GM23338 (cell line): ENCODE results near the gene MAP3K10. TPM values are rescaled to one million over a fixed set of nuclear protein-coding genes. Genes with fewer than 3 reads are reported as not detected.

Experiments used
- ATAC-seq: fragments of 200-7000 bp; cut with Tn5 transposase; 3 replicates; pipeline ENCODE4 v1.9.1; 2020
- DNase-seq: peaks from one replicate; pipeline ENCODE4 v3.0.0-alpha.2; 2015; ENCODE audit warnings: low spot score
- H2AFZ ChIP-seq: fragments of 200-600 bp; sonication (generic); 2 replicates; pipeline ENCODE4 v1.8.0; 2016; ENCODE audit warnings: antibody characterized with exemption, mild to moderate bottlenecking, moderate library complexity
- H3F3A ChIP-seq: fragments of 200-600 bp; sonication (generic); replicated peaks from 2 replicates; pipeline ENCODE4 v1.8.0; 2017; ENCODE audit warnings: antibody characterized with exemption, mixed run types, low read depth
- H3K27ac ChIP-seq: fragments of 200-600 bp; sonication (generic); 2 replicates; pipeline ENCODE4 v1.6.1; 2016; ENCODE audit warnings: low read depth
- H3K27me3 ChIP-seq: fragments of 200-600 bp; sonication (generic); 2 replicates; pipeline ENCODE4 v1.8.0; 2016; ENCODE audit warnings: mild to moderate bottlenecking, mixed run types, moderate library complexity; ENCODE audit not compliant: insufficient read depth
- H3K36me3 ChIP-seq: fragments of 200-600 bp; sonication (generic); 2 replicates; pipeline ENCODE4 v1.8.0; 2016; ENCODE audit warnings: mild to moderate bottlenecking; ENCODE audit not compliant: insufficient read depth
- H3K4me1 ChIP-seq: fragments of 200-600 bp; sonication (generic); 2 replicates; pipeline ENCODE4 v1.8.0; 2016; ENCODE audit warnings: mild to moderate bottlenecking, moderate library complexity; ENCODE audit not compliant: insufficient read depth
- H3K4me2 ChIP-seq: fragments of 200-600 bp; sonication (generic); 2 replicates; pipeline ENCODE4 v1.7.1; 2017; ENCODE audit warnings: mixed run types
- H3K4me3 ChIP-seq: fragments of 200-600 bp; sonication (generic); 2 replicates; pipeline ENCODE4 v1.6.1; 2016; ENCODE audit warnings: mixed run types
- H3K79me2 ChIP-seq: fragments of 200-600 bp; sonication (generic); replicated peaks from 2 replicates; pipeline ENCODE4 v1.8.0; 2017; ENCODE audit warnings: mild to moderate bottlenecking; ENCODE audit not compliant: insufficient read depth
- H3K9me2 ChIP-seq: fragments of 200-600 bp; sonication (generic); 2 replicates; pipeline ENCODE4 v1.8.0; 2017; ENCODE audit not compliant: insufficient read depth
- H4K20me1 ChIP-seq: fragments of 200-600 bp; sonication (generic); replicated peaks from 2 replicates; pipeline ENCODE4 v1.8.0; 2017; ENCODE audit warnings: mild to moderate bottlenecking; ENCODE audit not compliant: insufficient read depth
- H3K27ac Mint-ChIP-seq: 2 replicates; pipeline ENCODE4 v1.8.0; 2020; ENCODE audit warnings: inconsistent platforms, mild to moderate bottlenecking, moderate library complexity, mixed read lengths
- H3K27me3 Mint-ChIP-seq: 3 replicates; pipeline ENCODE4 v1.8.0; 2022; ENCODE audit warnings: low read depth, mild to moderate bottlenecking, moderate library complexity, mixed read lengths, inconsistent platforms; ENCODE audit not compliant: insufficient read depth, poor library complexity
- H3K36me3 Mint-ChIP-seq: 3 replicates; pipeline ENCODE4 v1.8.0; 2021; ENCODE audit warnings: low read depth, mild to moderate bottlenecking, inconsistent platforms, moderate library complexity, mixed read lengths
- H3K4me1 Mint-ChIP-seq: 3 replicates; pipeline ENCODE4 v1.8.0; 2020; ENCODE audit warnings: mild to moderate bottlenecking, inconsistent platforms, mixed read lengths
- H3K4me3 Mint-ChIP-seq: 3 replicates; pipeline ENCODE4 v1.8.0; 2021; ENCODE audit warnings: moderate library complexity, mild to moderate bottlenecking, inconsistent platforms, mixed read lengths
- H3K9me3 Mint-ChIP-seq: 3 replicates; pipeline ENCODE4 v1.8.0; 2020; ENCODE audit warnings: moderate library complexity, mild to moderate bottlenecking, inconsistent platforms, mixed read lengths
- ETS1 ChIP-seq: IDR thresholded peaks from 2 replicates; pipeline ENCODE4 v1.6.1; 2016; ENCODE audit warnings: antibody characterized with exemption
- EZH2 ChIP-seq: fragments of 200-600 bp; sonication (generic); IDR thresholded peaks from one replicate; pipeline ENCODE4 v1.8.0; 2017; ENCODE audit warnings: antibody characterized with exemption, mild to moderate bottlenecking, low read depth; ENCODE audit not compliant: unreplicated experiment
- NANOG ChIP-seq: IDR thresholded peaks from 2 replicates; pipeline ENCODE4 v1.6.1; 2016; ENCODE audit warnings: antibody characterized with exemption, borderline replicate concordance
- ZNF114 ChIP-seq: fragments of 250-450 bp; sonication (Bioruptor Pico); IDR thresholded peaks from 2 replicates; pipeline ENCODE4 v1.5.0; 2020; ENCODE audit warnings: mild to moderate bottlenecking, moderate library complexity
- polyA plus RNA-seq: library from polyadenylated mRNA; unstranded; fragments of >200 nt; fragmentation: Nextera tagmentation; extraction: Ambion mirVana; gene quantifications from 2 replicates; pipeline ENCODE4 v1.2.1, GENCODE V29; 2016
- total RNA-seq: library from RNA; depleted of rRNA; stranded (reverse); fragments of >200 nt; shearing (Covaris generic); gene quantifications from 2 replicates; pipeline ENCODE4 v1.2.3, GENCODE V29; 2014
- TF ChIP-seq, protein P1 (sequence below): fragments of 250-450 bp; sonication (Bioruptor Pico); IDR thresholded peaks from 2 replicates; pipeline ENCODE4 v1.5.0; 2020; ENCODE audit warnings: mild to moderate bottlenecking, moderate library complexity
- TF ChIP-seq, protein P2 (sequence below), 2 experiments: fragments of 200-600 bp in 1 of 2; sonication (generic) in 1 of 2; conservative IDR thresholded peaks; 2 replicates each; pipeline versions ENCODE4 v1.5.1 to v1.6.1; 2016 to 2017; ENCODE audit warnings: antibody characterized with exemption in 2 of 2, low read depth in 2 of 2, mild to moderate bottlenecking in 2 of 2, moderate library complexity in 1 of 2

The MAP3K10 gene
- total and polyA plus RNA-seq, 2 experiments from 2014 or later, result 5.9 to 13.7 TPM

DNA sequence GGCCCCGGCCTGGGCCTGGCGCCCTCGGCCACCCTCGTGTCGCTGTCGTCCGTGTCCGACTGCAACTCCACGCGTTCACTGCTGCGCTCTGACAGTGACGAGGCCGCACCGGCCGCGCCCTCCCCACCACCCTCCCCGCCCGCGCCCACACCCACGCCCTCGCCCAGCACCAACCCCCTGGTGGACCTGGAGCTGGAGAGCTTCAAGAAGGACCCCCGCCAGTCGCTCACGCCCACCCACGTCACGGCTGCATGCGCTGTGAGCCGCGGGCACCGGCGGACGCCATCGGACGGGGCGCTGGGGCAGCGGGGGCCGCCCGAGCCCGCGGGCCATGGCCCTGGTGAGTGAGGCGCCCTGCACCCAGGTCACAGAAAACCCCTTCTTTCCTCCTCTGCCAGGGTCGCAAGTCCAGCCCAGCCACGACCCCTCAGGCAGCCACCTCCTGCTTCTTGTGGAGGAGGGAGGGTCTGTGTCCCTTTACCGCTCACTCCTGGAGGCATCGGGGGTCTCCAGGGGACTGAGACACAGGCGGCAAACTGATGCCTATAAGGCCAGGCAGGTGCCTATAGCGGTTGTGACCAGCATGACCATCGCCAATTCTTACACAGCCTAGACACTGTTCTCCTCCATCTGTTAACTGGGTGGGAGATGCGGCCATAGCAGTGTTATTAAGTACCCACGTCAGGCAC lies 22.8 kb downstream of the MAP3K10 start (continued):
- TF ChIP-seq, protein P1, sequence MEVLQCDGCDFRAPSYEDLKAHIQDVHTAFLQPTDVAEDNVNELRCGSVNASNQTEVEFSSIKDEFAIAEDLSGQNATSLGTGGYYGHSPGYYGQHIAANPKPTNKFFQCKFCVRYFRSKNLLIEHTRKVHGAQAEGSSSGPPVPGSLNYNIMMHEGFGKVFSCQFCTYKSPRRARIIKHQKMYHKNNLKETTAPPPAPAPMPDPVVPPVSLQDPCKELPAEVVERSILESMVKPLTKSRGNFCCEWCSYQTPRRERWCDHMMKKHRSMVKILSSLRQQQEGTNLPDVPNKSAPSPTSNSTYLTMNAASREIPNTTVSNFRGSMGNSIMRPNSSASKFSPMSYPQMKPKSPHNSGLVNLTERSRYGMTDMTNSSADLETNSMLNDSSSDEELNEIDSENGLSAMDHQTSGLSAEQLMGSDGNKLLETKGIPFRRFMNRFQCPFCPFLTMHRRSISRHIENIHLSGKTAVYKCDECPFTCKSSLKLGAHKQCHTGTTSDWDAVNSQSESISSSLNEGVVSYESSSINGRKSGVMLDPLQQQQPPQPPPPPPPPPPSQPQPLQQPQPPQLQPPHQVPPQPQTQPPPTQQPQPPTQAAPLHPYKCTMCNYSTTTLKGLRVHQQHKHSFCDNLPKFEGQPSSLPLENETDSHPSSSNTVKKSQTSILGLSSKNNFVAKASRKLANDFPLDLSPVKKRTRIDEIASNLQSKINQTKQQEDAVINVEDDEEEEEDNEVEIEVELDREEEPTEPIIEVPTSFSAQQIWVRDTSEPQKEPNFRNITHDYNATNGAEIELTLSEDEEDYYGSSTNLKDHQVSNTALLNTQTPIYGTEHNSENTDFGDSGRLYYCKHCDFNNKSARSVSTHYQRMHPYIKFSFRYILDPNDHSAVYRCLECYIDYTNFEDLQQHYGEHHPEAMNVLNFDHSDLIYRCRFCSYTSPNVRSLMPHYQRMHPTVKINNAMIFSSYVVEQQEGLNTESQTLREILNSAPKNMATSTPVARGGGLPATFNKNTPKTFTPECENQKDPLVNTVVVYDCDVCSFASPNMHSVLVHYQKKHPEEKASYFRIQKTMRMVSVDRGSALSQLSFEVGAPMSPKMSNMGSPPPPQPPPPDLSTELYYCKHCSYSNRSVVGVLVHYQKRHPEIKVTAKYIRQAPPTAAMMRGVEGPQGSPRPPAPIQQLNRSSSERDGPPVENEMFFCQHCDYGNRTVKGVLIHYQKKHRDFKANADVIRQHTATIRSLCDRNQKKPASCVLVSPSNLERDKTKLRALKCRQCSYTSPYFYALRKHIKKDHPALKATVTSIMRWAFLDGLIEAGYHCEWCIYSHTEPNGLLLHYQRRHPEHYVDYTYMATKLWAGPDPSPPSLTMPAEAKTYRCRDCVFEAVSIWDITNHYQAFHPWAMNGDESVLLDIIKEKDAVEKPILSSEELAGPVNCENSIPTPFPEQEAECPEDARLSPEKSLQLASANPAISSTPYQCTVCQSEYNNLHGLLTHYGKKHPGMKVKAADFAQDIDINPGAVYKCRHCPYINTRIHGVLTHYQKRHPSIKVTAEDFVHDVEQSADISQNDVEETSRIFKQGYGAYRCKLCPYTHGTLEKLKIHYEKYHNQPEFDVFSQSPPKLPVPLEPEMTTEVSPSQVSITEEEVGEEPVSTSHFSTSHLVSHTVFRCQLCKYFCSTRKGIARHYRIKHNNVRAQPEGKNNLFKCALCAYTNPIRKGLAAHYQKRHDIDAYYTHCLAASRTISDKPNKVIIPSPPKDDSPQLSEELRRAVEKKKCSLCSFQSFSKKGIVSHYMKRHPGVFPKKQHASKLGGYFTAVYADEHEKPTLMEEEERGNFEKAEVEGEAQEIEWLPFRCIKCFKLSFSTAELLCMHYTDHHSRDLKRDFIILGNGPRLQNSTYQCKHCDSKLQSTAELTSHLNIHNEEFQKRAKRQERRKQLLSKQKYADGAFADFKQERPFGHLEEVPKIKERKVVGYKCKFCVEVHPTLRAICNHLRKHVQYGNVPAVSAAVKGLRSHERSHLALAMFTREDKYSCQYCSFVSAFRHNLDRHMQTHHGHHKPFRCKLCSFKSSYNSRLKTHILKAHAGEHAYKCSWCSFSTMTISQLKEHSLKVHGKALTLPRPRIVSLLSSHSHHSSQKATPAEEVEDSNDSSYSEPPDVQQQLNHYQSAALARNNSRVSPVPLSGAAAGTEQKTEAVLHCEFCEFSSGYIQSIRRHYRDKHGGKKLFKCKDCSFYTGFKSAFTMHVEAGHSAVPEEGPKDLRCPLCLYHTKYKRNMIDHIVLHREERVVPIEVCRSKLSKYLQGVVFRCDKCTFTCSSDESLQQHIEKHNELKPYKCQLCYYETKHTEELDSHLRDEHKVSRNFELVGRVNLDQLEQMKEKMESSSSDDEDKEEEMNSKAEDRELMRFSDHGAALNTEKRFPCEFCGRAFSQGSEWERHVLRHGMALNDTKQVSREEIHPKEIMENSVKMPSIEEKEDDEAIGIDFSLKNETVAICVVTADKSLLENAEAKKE (CRISPR knock-in tag), result no peak
- TF ChIP-seq, protein P2, sequence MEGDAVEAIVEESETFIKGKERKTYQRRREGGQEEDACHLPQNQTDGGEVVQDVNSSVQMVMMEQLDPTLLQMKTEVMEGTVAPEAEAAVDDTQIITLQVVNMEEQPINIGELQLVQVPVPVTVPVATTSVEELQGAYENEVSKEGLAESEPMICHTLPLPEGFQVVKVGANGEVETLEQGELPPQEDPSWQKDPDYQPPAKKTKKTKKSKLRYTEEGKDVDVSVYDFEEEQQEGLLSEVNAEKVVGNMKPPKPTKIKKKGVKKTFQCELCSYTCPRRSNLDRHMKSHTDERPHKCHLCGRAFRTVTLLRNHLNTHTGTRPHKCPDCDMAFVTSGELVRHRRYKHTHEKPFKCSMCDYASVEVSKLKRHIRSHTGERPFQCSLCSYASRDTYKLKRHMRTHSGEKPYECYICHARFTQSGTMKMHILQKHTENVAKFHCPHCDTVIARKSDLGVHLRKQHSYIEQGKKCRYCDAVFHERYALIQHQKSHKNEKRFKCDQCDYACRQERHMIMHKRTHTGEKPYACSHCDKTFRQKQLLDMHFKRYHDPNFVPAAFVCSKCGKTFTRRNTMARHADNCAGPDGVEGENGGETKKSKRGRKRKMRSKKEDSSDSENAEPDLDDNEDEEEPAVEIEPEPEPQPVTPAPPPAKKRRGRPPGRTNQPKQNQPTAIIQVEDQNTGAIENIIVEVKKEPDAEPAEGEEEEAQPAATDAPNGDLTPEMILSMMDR (conservative IDR thresholded peaks at IDR 0.05; ENCODE audit: low read depth in 2 of 2), result no peak
- TF ChIP-seq NANOG, result no peak

DNA sequence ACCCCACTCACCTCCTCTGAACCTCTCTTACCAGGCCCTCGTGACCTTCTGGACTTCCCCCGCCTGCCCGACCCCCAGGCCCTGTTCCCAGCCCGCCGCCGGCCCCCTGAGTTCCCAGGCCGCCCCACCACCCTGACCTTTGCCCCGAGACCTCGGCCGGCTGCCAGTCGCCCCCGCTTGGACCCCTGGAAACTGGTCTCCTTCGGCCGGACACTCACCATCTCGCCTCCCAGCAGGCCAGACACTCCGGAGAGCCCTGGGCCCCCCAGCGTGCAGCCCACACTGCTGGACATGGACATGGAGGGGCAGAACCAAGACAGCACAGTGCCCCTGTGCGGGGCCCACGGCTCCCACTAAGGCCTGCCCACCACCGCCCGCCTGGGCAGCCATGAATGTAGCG lies 23.7 kb downstream of the MAP3K10 start:
- peaks cover 28% of the 10 kb centered on the region for H3K27me3 Mint-ChIP-seq
- Histone ChIP-seq H2AFZ (no peak overlapping the region), H4K20me1 (0 out of 2 replicates have a peak, but pooled peaks cover 3% of the 10 kb centered on the region), H3K79me2 (no peaks in the 10 kb centered on the region), H3K27me3 (peaks cover 11% of the 10 kb centered on the region; the same call in 1 of the 2 replicates), H3F3A (0 out of 2 replicates have a peak, but pooled peaks cover 9% of the 10 kb centered on the region), H3K4me2 (no peak overlapping the region), H3K27ac (no peak overlapping the region), H3K36me3 (no peaks in the 10 kb centered on the region), H3K9me2 (no peaks in the 10 kb centered on the region), H3K4me3 (no peak overlapping the region), H3K4me1 (no peaks in the 10 kb centered on the region; the same call in 1 of the 2 replicates)
- no peaks in the 10 kb centered on the region for H3K9me3 Mint-ChIP-seq
- no peak for DNase-seq
- ATAC-seq, result no peak
- TF ChIP-seq ETS1 (no peak), ZNF114 (CRISPR knock-in tag) (no peak), EZH2 (no peak)
- H3K4me1 Mint-ChIP-seq, result peaks cover 14% of the 10 kb centered on the region
- H3K27ac Mint-ChIP-seq, result no peak overlapping the region
- H3K4me3 Mint-ChIP-seq, result no peak overlapping the region
- peaks cover 6% of the 10 kb centered on the region; the same call in 2 of the 3 replicates for H3K36me3 Mint-ChIP-seq
